Measurements from ENCODE around the gene TNP1. TPM values are rescaled to one million over a fixed set of nuclear protein-coding genes. Genes with fewer than 3 reads are reported as not detected.

Gene TNP1
- polyA plus RNA-seq, 3 donors = not detected

- no peaks in the 10 kb centered on the region for H3K36me3 Mint-ChIP-seq
- Histone ChIP-seq H3K27ac (ENCODE audit: low read depth in 1 of 2, low read length in 2 of 2) (no peak overlapping the region), H3K4me3 (replicated peaks in 1 of 3; ENCODE audit: low read depth in 2 of 3, low read length in 3 of 3) (no peak overlapping the region), H3K9ac (ENCODE audit: insufficient read depth, low read length, poor library complexity, severe bottlenecking) (no peak overlapping the region), H2AFZ (ENCODE audit: insufficient read depth, low read depth, low read length, poor library complexity, severe bottlenecking) (no peak overlapping the region), H4K20me1 (ENCODE audit: insufficient read depth, low read length) (no peaks in the 10 kb centered on the region), H3K9me3 (replicated peaks in 1 of 2; ENCODE audit: control insufficient read depth in 1 of 2, insufficient read depth in 1 of 2, low read length in 2 of 2) (no peaks in the 10 kb centered on the region), H3K36me3 (replicated peaks in 1 of 2; ENCODE audit: control insufficient read depth in 1 of 2, insufficient read depth in 2 of 2, low read length in 2 of 2) (no peaks in the 10 kb centered on the region), H3K4me2 (replicated peaks; ENCODE audit: extremely low read depth, low read length, poor library complexity, severe bottlenecking) (no peak overlapping the region), H3K27me3 (ENCODE audit: control insufficient read depth in 2 of 2, insufficient read depth in 2 of 2, low read length in 2 of 2) (no peaks in the 10 kb centered on the region), H3K4me1 (ENCODE audit: control insufficient read depth in 1 of 2, insufficient read depth in 2 of 2, low read length in 2 of 2) (no peaks in the 10 kb centered on the region), H3K79me2 (ENCODE audit: insufficient read depth, low read length) (no peaks in the 10 kb centered on the region)
- no peak for DNase-seq
- intact Hi-C loops (cut with micrococcal nuclease) = no loop called here
- H3K27ac Mint-ChIP-seq = no peak overlapping the region
- TF ChIP-seq, protein P1, sequence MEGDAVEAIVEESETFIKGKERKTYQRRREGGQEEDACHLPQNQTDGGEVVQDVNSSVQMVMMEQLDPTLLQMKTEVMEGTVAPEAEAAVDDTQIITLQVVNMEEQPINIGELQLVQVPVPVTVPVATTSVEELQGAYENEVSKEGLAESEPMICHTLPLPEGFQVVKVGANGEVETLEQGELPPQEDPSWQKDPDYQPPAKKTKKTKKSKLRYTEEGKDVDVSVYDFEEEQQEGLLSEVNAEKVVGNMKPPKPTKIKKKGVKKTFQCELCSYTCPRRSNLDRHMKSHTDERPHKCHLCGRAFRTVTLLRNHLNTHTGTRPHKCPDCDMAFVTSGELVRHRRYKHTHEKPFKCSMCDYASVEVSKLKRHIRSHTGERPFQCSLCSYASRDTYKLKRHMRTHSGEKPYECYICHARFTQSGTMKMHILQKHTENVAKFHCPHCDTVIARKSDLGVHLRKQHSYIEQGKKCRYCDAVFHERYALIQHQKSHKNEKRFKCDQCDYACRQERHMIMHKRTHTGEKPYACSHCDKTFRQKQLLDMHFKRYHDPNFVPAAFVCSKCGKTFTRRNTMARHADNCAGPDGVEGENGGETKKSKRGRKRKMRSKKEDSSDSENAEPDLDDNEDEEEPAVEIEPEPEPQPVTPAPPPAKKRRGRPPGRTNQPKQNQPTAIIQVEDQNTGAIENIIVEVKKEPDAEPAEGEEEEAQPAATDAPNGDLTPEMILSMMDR (IDR thresholded peaks at IDR 0.05) = no peak
- H3K4me1 Mint-ChIP-seq = no peaks in the 10 kb centered on the region
- 90% methylated on average over 2 of the region's 3 CpGs for WGBS (ENCODE audit: insufficient coverage)
- H3K27me3 Mint-ChIP-seq (ENCODE audit: low read depth in 3 of 3) = peaks cover 0 to 9% (median 8%) of the 10 kb centered on the region in 3 donors
- no peak overlapping the region for H3K4me3 Mint-ChIP-seq
- H3K9me3 Mint-ChIP-seq = peaks cover 0 to 4% (median 0%) of the 10 kb centered on the region in 7 donors
These were observed 5.8 kb upstream of the TNP1 start for GRCh38 chr2:216865658-216866057.

GRCh38 chr2:216863946-216864345 lies 4.1 kb upstream of the TNP1 start:
- H3K4me3 ChIP-seq (replicated peaks in 1 of 3; ENCODE audit: low read depth in 2 of 3, low read length in 3 of 3) = no peak overlapping the region
- no peak overlapping the region for H3K9ac ChIP-seq (ENCODE audit: insufficient read depth, low read length, poor library complexity, severe bottlenecking)
- no peak overlapping the region for H2AFZ ChIP-seq (ENCODE audit: insufficient read depth, low read depth, low read length, poor library complexity, severe bottlenecking)
- peaks cover 0 to 11% (median 8%) of the 10 kb centered on the region in 3 donors for H3K27me3 Mint-ChIP-seq (ENCODE audit: low read depth in 3 of 3)
- TF ChIP-seq, protein P1 (IDR thresholded peaks at IDR 0.05) = no peak
- no peaks in the 10 kb centered on the region for H3K4me1 ChIP-seq (ENCODE audit: control insufficient read depth in 1 of 2, insufficient read depth in 2 of 2, low read length in 2 of 2)
- H3K9me3 ChIP-seq (replicated peaks in 1 of 2; ENCODE audit: control insufficient read depth in 1 of 2, insufficient read depth in 1 of 2, low read length in 2 of 2) = no peaks in the 10 kb centered on the region
- H3K27me3 ChIP-seq (ENCODE audit: control insufficient read depth in 2 of 2, insufficient read depth in 2 of 2, low read length in 2 of 2) = no peaks in the 10 kb centered on the region
- H3K4me2 ChIP-seq (replicated peaks; ENCODE audit: extremely low read depth, low read length, poor library complexity, severe bottlenecking) = no peak overlapping the region
- H3K27ac ChIP-seq (ENCODE audit: low read depth in 1 of 2, low read length in 2 of 2) = no peak overlapping the region
- intact Hi-C loops (cut with micrococcal nuclease) = no loop called here
- no peaks in the 10 kb centered on the region for H4K20me1 ChIP-seq (ENCODE audit: insufficient read depth, low read length)
- H3K4me3 Mint-ChIP-seq = no peak overlapping the region
- H3K4me1 Mint-ChIP-seq = no peaks in the 10 kb centered on the region
- H3K36me3 Mint-ChIP-seq = no peaks in the 10 kb centered on the region
- DNase-seq = no peak
- WGBS (ENCODE audit: insufficient coverage) = 80% methylated on average over 1 of the region's 4 CpGs
- H3K79me2 ChIP-seq (ENCODE audit: insufficient read depth, low read length) = no peaks in the 10 kb centered on the region
- H3K36me3 ChIP-seq (replicated peaks in 1 of 2; ENCODE audit: control insufficient read depth in 1 of 2, insufficient read depth in 2 of 2, low read length in 2 of 2) = no peaks in the 10 kb centered on the region
- H3K27ac Mint-ChIP-seq = no peak overlapping the region
- peaks cover 0 to 4% (median 0%) of the 10 kb centered on the region in 7 donors for H3K9me3 Mint-ChIP-seq

Data from CD14-positive monocyte (primary cell).